ENCODE measurements around the gene NECAB3. TPM values are rescaled to one million over a fixed set of nuclear protein-coding genes. Genes with fewer than 3 reads are reported as not detected.

The NECAB3 gene
- total and polyA plus RNA-seq, 9 donors: 23.0 to 31.6 (median 27.8) TPM

GRCh38 chr20:33670715-33671499 is 3.3 kb downstream of the NECAB3 start:
- no peaks in the 10 kb centered on the region for H3K9me3 ChIP-seq (replicated peaks; ENCODE audit: control insufficient read depth, low read depth, low read length)
- no peak for DNase-seq
- H3K27ac ChIP-seq (ENCODE audit: low read length): no peak overlapping the region
- H3K4me1 ChIP-seq (ENCODE audit: control insufficient read depth, insufficient read depth, low read length): peaks cover 62% of the 10 kb centered on the region
- no peaks in the 10 kb centered on the region for H3K27me3 ChIP-seq (ENCODE audit: control insufficient read depth, insufficient read depth, low read length)
- H3K4me3 ChIP-seq (ENCODE audit: low read length): no peak overlapping the region
- peaks cover 34% of the 10 kb centered on the region for H3K36me3 ChIP-seq (ENCODE audit: control insufficient read depth, insufficient read depth, low read length)
- 70% methylated on average over 2 of the region's 6 CpGs for WGBS (ENCODE audit: insufficient coverage)

GRCh38 chr20:33669873-33670640 is 4.2 kb downstream of the NECAB3 start:
- DNase-seq: no peak
- 62% methylated on average over 12 of the region's 13 CpGs for WGBS (ENCODE audit: insufficient coverage)
- H3K4me1 ChIP-seq (ENCODE audit: control insufficient read depth, insufficient read depth, low read length): peaks cover 55% of the 10 kb centered on the region

GRCh38 chr20:33669224-33669623 is 5.0 kb downstream of the NECAB3 start:
- no peak overlapping the region for H3K27ac ChIP-seq (ENCODE audit: low read length)
- no peaks in the 10 kb centered on the region for H3K27me3 ChIP-seq (ENCODE audit: control insufficient read depth, insufficient read depth, low read length)
- peaks cover 34% of the 10 kb centered on the region for H3K36me3 ChIP-seq (ENCODE audit: control insufficient read depth, insufficient read depth, low read length)
- no peaks in the 10 kb centered on the region for H3K9me3 ChIP-seq (replicated peaks; ENCODE audit: control insufficient read depth, low read depth, low read length)
- WGBS (ENCODE audit: insufficient coverage): no CpG with 5 or more reads among the region's 5 CpGs
- peaks cover 53% of the 10 kb centered on the region for H3K4me1 ChIP-seq (ENCODE audit: control insufficient read depth, insufficient read depth, low read length)
- no peak for DNase-seq
- H3K4me3 ChIP-seq (ENCODE audit: low read length): no peak overlapping the region

More at GRCh38 chr20:33669873-33670640, 4.2 kb downstream of the NECAB3 start:
- H3K27ac ChIP-seq (ENCODE audit: low read length): no peak overlapping the region
- H3K9me3 ChIP-seq (replicated peaks; ENCODE audit: control insufficient read depth, low read depth, low read length): no peaks in the 10 kb centered on the region
- peaks cover 34% of the 10 kb centered on the region for H3K36me3 ChIP-seq (ENCODE audit: control insufficient read depth, insufficient read depth, low read length)
- no peak overlapping the region for H3K4me3 ChIP-seq (ENCODE audit: low read length)
- no peaks in the 10 kb centered on the region for H3K27me3 ChIP-seq (ENCODE audit: control insufficient read depth, insufficient read depth, low read length)

- no peak for DNase-seq
- 93% methylated on average over 11 of the region's 13 CpGs for WGBS (ENCODE audit: insufficient coverage)
- Histone ChIP-seq H3K4me3 (ENCODE audit: low read length) (no peak overlapping the region), H3K36me3 (ENCODE audit: control insufficient read depth, insufficient read depth, low read length) (peaks cover 34% of the 10 kb centered on the region), H3K27ac (ENCODE audit: low read length) (no peak overlapping the region), H3K9me3 (replicated peaks; ENCODE audit: control insufficient read depth, low read depth, low read length) (no peaks in the 10 kb centered on the region), H3K27me3 (ENCODE audit: control insufficient read depth, insufficient read depth, low read length) (no peaks in the 10 kb centered on the region), H3K4me1 (ENCODE audit: control insufficient read depth, insufficient read depth, low read length) (peaks cover 54% of the 10 kb centered on the region)
These were observed 5.6 kb downstream of the NECAB3 start for GRCh38 chr20:33668466-33669155.

GRCh38 chr20:33667676-33668465 is 6.4 kb downstream of the NECAB3 start:
- Histone ChIP-seq H3K4me3 (ENCODE audit: low read length) (peak overlapping the region; percentile 38), H3K9me3 (replicated peaks; ENCODE audit: control insufficient read depth, low read depth, low read length) (no peaks in the 10 kb centered on the region), H3K27ac (ENCODE audit: low read length) (no peak overlapping the region), H3K36me3 (ENCODE audit: control insufficient read depth, insufficient read depth, low read length) (peaks cover 34% of the 10 kb centered on the region), H3K27me3 (ENCODE audit: control insufficient read depth, insufficient read depth, low read length) (no peaks in the 10 kb centered on the region), H3K4me1 (ENCODE audit: control insufficient read depth, insufficient read depth, low read length) (peaks cover 52% of the 10 kb centered on the region)
- WGBS (ENCODE audit: insufficient coverage): 14% methylated on average over 41 of the region's 47 CpGs
- DNase-seq: peak; percentile 84

GRCh38 chr20:33667245-33667675 is 7.0 kb downstream of the NECAB3 start:
- no peaks in the 10 kb centered on the region for H3K27me3 ChIP-seq (ENCODE audit: control insufficient read depth, insufficient read depth, low read length)
- peak overlapping the region; percentile 38 for H3K4me3 ChIP-seq (ENCODE audit: low read length)
- DNase-seq: no peak
- 8% methylated on average over 52 of the region's 55 CpGs for WGBS (ENCODE audit: insufficient coverage)
- peaks cover 34% of the 10 kb centered on the region for H3K36me3 ChIP-seq (ENCODE audit: control insufficient read depth, insufficient read depth, low read length)
- no peaks in the 10 kb centered on the region for H3K9me3 ChIP-seq (replicated peaks; ENCODE audit: control insufficient read depth, low read depth, low read length)
- H3K27ac ChIP-seq (ENCODE audit: low read length): peak overlapping the region; percentile 85
- H3K4me1 ChIP-seq (ENCODE audit: control insufficient read depth, insufficient read depth, low read length): peaks cover 49% of the 10 kb centered on the region

GRCh38 chr20:33666293-33667244 is 7.7 kb downstream of the NECAB3 start, which contains the start of gene ACTL10:
Gene ACTL10 (plus strand): TSS chr20:33666943. CDS start chr20:33667498, 555 bp downstream.
- no peaks in the 10 kb centered on the region for H3K27me3 ChIP-seq (ENCODE audit: control insufficient read depth, insufficient read depth, low read length)
- peaks cover 31% of the 10 kb centered on the region for H3K36me3 ChIP-seq (ENCODE audit: control insufficient read depth, insufficient read depth, low read length)
- peak; percentile 97 for DNase-seq
- H3K4me3 ChIP-seq (ENCODE audit: low read length): peak within 1 kb of the TSS; percentile 38
- peaks cover 42% of the 10 kb centered on the region for H3K4me1 ChIP-seq (ENCODE audit: control insufficient read depth, insufficient read depth, low read length)
- WGBS (ENCODE audit: insufficient coverage): 2% methylated on average over 48 of the region's 50 CpGs
- peak within 1 kb of the TSS; percentile 85 for H3K27ac ChIP-seq (ENCODE audit: low read length)
- H3K9me3 ChIP-seq (replicated peaks; ENCODE audit: control insufficient read depth, low read depth, low read length): no peaks in the 10 kb centered on the region

GRCh38 chr20:33664762-33665144 is 9.5 kb downstream of the NECAB3 start:
- peaks cover 38% of the 10 kb centered on the region for H3K4me1 ChIP-seq (ENCODE audit: control insufficient read depth, insufficient read depth, low read length)
- H3K9me3 ChIP-seq (replicated peaks; ENCODE audit: control insufficient read depth, low read depth, low read length): no peaks in the 10 kb centered on the region
- no peak for DNase-seq
- H3K27ac ChIP-seq (ENCODE audit: low read length): no peak overlapping the region
- H3K27me3 ChIP-seq (ENCODE audit: control insufficient read depth, insufficient read depth, low read length): no peaks in the 10 kb centered on the region
- H3K4me3 ChIP-seq (ENCODE audit: low read length): no peak overlapping the region
- H3K36me3 ChIP-seq (ENCODE audit: control insufficient read depth, insufficient read depth, low read length): peaks cover 25% of the 10 kb centered on the region
- WGBS (ENCODE audit: insufficient coverage): 100% methylated on average over 2 of the region's 2 CpGs

All from muscle of leg (tissue), 11 donors.